SHP77 treated with DMSO at 0.1 percent for 48 hours (cell line): Measurements from ENCODE around the gene GPD1L.
"Not testable (repeated sequence)": the region's sequence is repeated elsewhere in the genome, so short reads cannot be mapped to it uniquely, and the experiment has no call there.

ENCODE experiments used
- DNase-seq: peaks from one replicate; lab custom pipeline; 2025; lab: John Stamatoyannopoulos, UW

The GPD1L gene

GRCh38 chr3:32105291-32106131, 909 bp upstream of the GPD1L start:
- no peak for DNase-seq

DNA sequence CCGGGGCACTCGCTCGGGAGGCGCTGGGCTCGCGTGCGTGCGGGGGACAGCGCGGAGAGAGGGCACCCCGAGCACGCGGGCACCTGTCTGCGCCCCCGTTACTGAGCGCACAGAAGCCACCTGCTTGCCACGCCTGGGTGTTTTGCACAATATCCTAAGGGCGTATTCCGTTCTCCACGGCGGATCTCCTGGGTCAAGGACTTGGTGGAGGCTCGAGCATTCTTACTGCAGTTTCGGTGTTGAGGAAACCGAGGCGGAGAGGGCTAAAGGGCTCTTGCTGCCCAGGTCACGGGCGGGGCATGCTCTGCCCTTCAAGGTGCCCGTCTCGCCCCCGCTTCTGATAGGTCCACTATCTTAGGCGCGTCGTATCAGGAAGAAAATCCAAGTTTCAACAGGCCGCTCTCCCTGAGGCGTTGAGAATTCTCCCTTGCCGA, 526 bp downstream of the GPD1L start:
- no peak for DNase-seq

DNA sequence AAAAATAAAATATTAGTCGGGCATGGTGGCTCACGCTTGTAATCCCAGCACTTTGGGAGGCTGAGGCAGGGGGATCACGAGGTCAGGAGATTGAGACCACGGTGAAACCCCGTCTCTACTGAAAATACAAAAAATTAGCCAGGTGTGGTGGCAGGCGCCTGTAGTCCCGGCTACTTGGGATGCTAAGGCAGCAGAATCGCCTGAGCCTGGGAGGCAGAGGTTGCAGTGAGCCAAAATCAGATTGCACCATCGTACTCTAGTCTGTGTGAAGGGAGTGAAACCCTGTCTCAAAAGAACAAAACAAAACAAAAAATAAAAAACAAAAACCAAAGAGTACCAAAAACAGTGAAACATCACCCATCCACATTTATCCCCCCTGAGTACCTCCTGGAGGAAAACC, 1.8 kb downstream of the GPD1L start:
- DNase-seq, result not testable (repeated sequence)

DNA sequence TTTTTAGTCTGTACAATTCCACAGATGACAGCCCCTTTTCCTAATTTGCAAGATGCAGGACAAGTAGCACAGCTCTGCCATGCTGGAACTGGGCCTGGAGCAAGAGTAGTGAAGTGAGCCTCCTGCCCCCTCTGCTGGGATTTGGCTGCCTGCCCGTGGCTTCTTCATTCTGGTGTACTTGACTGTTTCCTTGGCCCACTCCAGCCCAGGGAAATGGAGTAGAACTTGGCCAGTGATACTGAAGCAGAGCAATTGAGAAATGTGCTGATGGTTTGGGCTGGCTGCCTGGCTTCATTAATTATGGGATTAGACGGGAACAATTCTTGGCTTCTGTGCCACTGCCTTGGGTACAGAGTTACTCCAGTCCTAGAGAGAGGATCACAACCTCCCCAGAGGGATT, 2.8 kb downstream of the GPD1L start:
- no peak for DNase-seq

GRCh38 chr3:32110233-32110760, 3.9 kb downstream of the GPD1L start:
- DNase-seq, result no peak

GRCh38 chr3:32111560-32111959, 5.1 kb downstream of the GPD1L start:
- DNase-seq, result no peak

DNA sequence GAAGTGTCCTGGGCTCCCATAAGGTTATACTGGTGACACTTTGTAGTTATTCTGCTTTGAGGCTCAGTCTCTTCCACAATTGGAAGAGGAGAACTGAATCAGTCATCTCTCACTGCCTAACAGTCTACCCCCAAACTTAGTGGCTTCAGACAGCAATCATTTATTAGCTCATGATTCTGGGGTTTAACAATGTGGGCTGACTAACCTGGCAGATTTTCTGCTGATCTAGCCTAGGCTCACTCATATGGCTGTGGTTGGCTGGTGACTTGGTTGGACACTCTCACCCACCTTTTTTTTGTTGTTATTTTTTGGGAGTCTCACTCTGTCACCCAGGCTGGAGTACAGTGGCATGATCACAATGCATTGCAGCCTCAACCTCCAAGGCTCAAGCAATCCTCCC, 7.1 kb downstream of the GPD1L start:
- no peak for DNase-seq

- no peak for DNase-seq
These were observed 7.6 kb downstream of the GPD1L start for GRCh38 chr3:32113981-32114545.

GRCh38 chr3:32114546-32115386, 8.3 kb downstream of the GPD1L start:
- DNase-seq, result not testable (repeated sequence)

- DNase-seq, result no peak
These were observed 10.9 kb downstream of the GPD1L start for GRCh38 chr3:32117320-32117719.

DNA sequence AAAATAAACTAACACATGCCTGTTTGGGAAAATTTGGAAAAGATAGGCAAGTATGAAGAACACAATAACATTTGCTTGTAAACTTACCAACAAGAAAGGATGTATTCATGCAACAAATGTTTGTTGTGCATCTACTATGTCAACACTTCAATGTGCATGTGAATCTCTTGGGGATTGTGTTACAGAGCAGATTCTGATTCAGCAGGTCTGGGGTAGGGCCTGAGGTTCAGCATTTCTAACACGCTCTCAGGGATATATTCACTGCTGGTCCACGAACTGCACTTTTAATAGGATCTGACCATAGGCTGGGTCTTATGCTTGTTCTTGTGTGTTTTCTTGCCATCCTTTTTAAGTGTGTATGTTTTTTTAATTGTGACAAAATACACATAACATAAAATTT, 11.8 kb downstream of the GPD1L start:
- DNase-seq, result no peak

GRCh38 chr3:32120471-32120870, 14.1 kb downstream of the GPD1L start:
- DNase-seq, result no peak

GRCh38 chr3:32121137-32121536, 14.7 kb downstream of the GPD1L start:
- DNase-seq, result no peak

- no peak for DNase-seq
These were observed 17.2 kb downstream of the GPD1L start for GRCh38 chr3:32123620-32124019.

GRCh38 chr3:32125012-32125411, 18.6 kb downstream of the GPD1L start:
- no peak for DNase-seq

GRCh38 chr3:32126305-32127015, 20.0 kb downstream of the GPD1L start:
- DNase-seq, result no peak

DNA sequence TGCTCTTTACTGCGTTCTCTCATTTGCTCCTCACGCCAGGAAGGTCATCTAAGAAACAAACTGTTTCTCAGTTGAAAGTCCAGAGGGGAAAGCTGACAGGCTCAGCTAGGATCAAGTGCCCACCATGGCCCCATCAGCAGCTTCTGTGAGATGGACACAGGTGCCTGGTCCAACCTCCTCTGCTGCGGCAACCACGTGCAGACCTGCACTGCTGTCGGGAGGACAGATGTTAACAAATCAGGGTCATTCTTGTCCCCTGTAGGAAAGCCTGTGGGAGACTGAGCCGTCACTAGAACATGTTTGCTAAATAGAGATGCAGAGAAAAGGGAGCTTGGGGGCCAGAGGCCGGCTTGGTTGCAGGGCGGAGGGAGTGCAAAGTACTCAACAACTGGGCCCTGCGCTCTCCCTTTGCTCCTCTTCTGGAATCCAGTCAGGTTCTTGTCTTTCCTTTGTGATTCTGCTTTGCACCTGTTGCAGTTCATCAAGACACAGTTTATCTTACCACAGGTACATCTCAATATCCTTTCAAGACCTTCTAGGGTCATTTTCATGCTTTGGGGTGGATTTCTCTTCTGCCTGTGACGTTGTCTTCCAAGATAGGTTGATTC, 20.9 kb downstream of the GPD1L start:
- DNase-seq, result no peak

DNA sequence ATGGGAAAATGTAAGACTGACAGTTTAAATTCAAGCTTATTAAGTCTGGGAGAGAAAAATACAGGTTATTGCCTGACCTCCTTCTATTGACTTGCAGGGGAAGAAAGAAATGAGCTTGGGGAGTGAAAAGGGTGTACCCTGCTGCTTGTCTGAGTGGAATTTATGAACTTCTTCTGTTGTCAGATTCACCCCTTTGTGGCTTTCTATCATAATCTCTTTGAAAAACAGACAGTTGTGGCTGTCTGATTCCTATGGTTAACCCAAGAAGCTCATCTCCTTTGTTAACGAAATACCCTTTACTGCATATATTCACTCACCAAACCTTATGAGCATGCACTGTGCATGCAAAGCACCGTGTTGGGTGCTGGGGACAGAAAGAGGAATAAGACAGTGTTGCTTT, 22.5 kb downstream of the GPD1L start:
- no peak for DNase-seq

DNA sequence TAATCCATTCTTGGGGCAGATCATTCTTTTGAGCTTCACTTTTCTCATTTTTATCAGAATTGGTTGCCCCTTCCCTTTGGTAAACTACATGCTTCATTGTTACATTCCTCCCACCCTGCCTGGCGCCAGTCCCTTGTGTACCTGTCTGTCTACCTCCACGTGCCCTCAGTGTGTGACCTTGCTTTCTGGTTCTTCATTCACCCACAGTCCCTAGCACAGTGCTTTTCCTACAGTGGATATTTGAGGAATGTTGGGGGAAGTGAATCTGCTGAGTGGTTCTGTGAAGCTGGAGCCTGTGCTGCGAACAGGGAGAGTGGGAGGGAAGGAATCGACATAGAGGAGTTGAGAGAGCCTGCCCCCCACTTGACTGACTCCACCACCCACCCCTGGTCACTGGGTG, 23.4 kb downstream of the GPD1L start:
- DNase-seq, result no peak

- no peak for DNase-seq
These were observed 25.7 kb downstream of the GPD1L start for GRCh38 chr3:32132121-32132520.

DNA sequence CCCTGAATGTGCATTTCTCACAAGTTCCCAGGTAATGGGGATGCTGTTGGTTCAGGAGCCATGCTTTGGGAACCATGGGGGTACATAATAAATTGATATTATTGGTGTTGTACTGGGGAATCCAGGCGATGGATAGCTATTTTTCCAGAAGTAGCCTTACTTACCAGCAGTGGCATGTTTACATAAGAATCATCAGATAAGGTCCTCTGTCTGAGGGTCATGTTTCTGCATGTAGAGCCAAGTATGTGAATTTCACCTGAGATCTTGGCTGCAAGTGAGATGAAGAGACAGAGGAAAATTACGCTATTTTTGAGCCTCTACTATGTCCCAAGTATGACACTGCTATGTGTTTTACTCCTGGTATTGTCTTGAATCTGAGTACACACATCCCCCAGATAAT, 26.3 kb downstream of the GPD1L start:
- DNase-seq, result no peak

DNA sequence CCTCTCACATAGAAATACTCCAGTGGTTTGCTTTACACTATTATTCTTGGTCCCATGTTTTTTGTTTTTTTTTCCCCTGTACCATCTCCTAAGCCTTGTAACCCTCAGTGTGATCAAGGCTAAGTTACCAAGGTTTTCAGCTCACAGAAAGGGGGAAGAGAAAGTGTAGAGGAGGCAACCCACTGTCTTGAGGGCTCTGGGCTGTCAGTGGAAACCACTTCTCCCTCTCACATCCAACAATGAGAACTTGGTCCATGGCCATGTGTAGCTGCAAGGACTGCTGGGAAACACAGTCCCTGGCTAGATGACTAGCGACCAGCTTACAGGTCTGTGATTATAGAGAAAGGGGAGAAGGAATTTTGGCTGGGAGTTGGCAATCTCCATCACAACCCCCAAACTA, 30.3 kb downstream of the GPD1L start:
- no peak for DNase-seq
